Activated CD4-positive, alpha-beta memory T cell treated with anti-CD3 and anti-CD28 coated beads for 36 hours (primary cell): ENCODE measurements around the gene KCTD16. TPM values are rescaled to one million over a fixed set of nuclear protein-coding genes. Genes with fewer than 3 reads are reported as not detected.

Experiments used
- CTCF ChIA-PET: fragments of 350-600 bp; sonication (Branson Sonifier 250); formaldehyde crosslinking; loops from one replicate; lab custom pipeline; 2021; ENCODE audit warnings: antibody characterized with exemption, inconsistent platforms; lab: Charles Lee
- POLR2A ChIA-PET: fragments of 350-600 bp; sonication (Branson Sonifier 250); formaldehyde crosslinking; loops from one replicate; lab custom pipeline; 2021; ENCODE audit warnings: antibody characterized with exemption; lab: Charles Lee
- DNase-seq: peaks from one replicate; pipeline ENCODE4 v3.0.0-alpha.2; 2020
- H3K27ac Mint-ChIP-seq: one replicate; pipeline ENCODE4 v1.8.0; 2021; ENCODE audit warnings: mixed read lengths
- H3K27me3 Mint-ChIP-seq: one replicate; pipeline ENCODE4 v1.8.0; 2021; ENCODE audit warnings: mixed read lengths
- H3K36me3 Mint-ChIP-seq: one replicate; pipeline ENCODE4 v1.8.0; 2021; ENCODE audit warnings: mixed read lengths
- H3K4me1 Mint-ChIP-seq: one replicate; pipeline ENCODE4 v1.8.0; 2021; ENCODE audit warnings: low read depth, mixed read lengths
- H3K4me3 Mint-ChIP-seq: one replicate; pipeline ENCODE4 v1.8.0; 2021; ENCODE audit warnings: mild to moderate bottlenecking, mixed read lengths
- H3K9me3 Mint-ChIP-seq: one replicate; pipeline ENCODE4 v1.8.0; 2021; ENCODE audit warnings: mixed read lengths
- intact Hi-C: fragments of 100-400 bp; cut with micrococcal nuclease; formaldehyde crosslinking; loops from one replicate; pipeline ENCODE4 v1.15.1; 2023
- total RNA-seq, 2 experiments: library from RNA; stranded (reverse); gene quantifications; one replicate each; pipeline ENCODE4 v1.2.3, GENCODE V29; 2021

Gene KCTD16
- total RNA-seq, 2 experiments from 2014 or later = 0.24 to 0.27 TPM

- intact Hi-C loops = no loop called here
- Mint-ChIP-seq H3K36me3 (no peaks in the 10 kb centered on the region), H3K27ac (no peak overlapping the region), H3K9me3 (no peaks in the 10 kb centered on the region), H3K4me3 (no peak overlapping the region), H3K27me3 (no peaks in the 10 kb centered on the region), H3K4me1 (no peaks in the 10 kb centered on the region)
- DNase-seq = no peak
- CTCF ChIA-PET = no interaction called here
- POLR2A ChIA-PET = no interaction called here
Measured at GRCh38 chr5:144403058-144403457, 232.4 kb downstream of the KCTD16 start.

- no peak for DNase-seq
- H3K27ac Mint-ChIP-seq = no peak overlapping the region
- ChIA-PET POLR2A (no interaction called here), CTCF (no interaction called here)
- no peaks in the 10 kb centered on the region for H3K4me1 Mint-ChIP-seq
- no peak overlapping the region for H3K4me3 Mint-ChIP-seq
- no peaks in the 10 kb centered on the region for H3K27me3 Mint-ChIP-seq
- no peaks in the 10 kb centered on the region for H3K9me3 Mint-ChIP-seq
- intact Hi-C loops = no loop called here
- H3K36me3 Mint-ChIP-seq = no peaks in the 10 kb centered on the region
Measured at GRCh38 chr5:144403817-144404420, 233.2 kb downstream of the KCTD16 start.

DNA sequence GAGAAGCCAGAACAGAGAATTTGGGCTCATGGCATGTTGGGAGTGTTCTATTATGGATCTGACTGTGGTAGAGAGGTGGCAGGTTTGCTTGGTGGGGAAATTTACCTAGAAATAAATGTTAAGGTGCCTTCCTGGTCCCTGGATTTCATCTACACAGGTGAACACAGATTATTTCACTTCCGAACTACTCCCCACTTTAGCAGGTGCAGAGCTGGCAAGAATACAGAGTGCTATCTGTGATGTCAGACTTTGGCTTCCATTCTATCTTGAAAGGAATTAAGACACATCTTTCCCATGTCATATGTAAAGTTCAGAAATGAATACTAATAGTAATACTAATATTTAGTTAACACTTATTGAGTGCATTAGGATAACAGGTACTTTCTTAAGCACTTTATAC, 234.0 kb downstream of the KCTD16 start:
- Mint-ChIP-seq H3K4me1 (no peaks in the 10 kb centered on the region), H3K4me3 (no peak overlapping the region), H3K36me3 (no peaks in the 10 kb centered on the region), H3K9me3 (no peaks in the 10 kb centered on the region), H3K27me3 (no peaks in the 10 kb centered on the region), H3K27ac (no peak overlapping the region)
- intact Hi-C loops = no loop called here
- ChIA-PET POLR2A (no interaction called here), CTCF (no interaction called here)
- DNase-seq = no peak

GRCh38 chr5:144405991-144406390, 235.3 kb downstream of the KCTD16 start:
- H3K4me1 Mint-ChIP-seq = no peaks in the 10 kb centered on the region
- no peak for DNase-seq
- H3K36me3 Mint-ChIP-seq = no peaks in the 10 kb centered on the region
- no peaks in the 10 kb centered on the region for H3K27me3 Mint-ChIP-seq
- H3K9me3 Mint-ChIP-seq = peaks cover 2% of the 10 kb centered on the region
- H3K4me3 Mint-ChIP-seq = no peak overlapping the region
- ChIA-PET POLR2A (no interaction called here), CTCF (no interaction called here)
- intact Hi-C loops = no loop called here
- no peak overlapping the region for H3K27ac Mint-ChIP-seq

DNA sequence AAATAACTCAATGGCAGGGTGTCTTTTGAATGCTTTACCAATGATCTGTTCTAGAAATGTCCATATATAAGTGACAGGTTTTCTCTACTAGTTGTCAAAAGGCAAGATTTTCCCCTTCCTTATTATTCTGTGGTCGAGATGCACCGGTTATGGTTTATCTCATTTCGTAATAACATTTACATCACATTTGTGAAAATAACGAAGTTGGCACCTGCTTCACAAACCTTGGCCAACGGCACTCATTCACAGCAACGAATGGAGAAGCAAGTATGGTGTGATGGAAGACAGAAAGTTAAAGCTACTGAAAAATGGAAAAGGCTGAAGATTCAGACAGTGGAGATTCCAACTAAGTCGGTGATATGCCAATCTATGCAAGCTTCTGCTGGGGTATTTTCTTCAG, 235.8 kb downstream of the KCTD16 start:
- H3K27ac Mint-ChIP-seq = no peak overlapping the region
- H3K4me1 Mint-ChIP-seq = no peaks in the 10 kb centered on the region
- intact Hi-C loops = no loop called here
- no peaks in the 10 kb centered on the region for H3K36me3 Mint-ChIP-seq
- ChIA-PET CTCF (no interaction called here), POLR2A (no interaction called here)
- DNase-seq = no peak
- H3K27me3 Mint-ChIP-seq = no peaks in the 10 kb centered on the region
- peaks cover 2% of the 10 kb centered on the region for H3K9me3 Mint-ChIP-seq
- no peak overlapping the region for H3K4me3 Mint-ChIP-seq

DNA sequence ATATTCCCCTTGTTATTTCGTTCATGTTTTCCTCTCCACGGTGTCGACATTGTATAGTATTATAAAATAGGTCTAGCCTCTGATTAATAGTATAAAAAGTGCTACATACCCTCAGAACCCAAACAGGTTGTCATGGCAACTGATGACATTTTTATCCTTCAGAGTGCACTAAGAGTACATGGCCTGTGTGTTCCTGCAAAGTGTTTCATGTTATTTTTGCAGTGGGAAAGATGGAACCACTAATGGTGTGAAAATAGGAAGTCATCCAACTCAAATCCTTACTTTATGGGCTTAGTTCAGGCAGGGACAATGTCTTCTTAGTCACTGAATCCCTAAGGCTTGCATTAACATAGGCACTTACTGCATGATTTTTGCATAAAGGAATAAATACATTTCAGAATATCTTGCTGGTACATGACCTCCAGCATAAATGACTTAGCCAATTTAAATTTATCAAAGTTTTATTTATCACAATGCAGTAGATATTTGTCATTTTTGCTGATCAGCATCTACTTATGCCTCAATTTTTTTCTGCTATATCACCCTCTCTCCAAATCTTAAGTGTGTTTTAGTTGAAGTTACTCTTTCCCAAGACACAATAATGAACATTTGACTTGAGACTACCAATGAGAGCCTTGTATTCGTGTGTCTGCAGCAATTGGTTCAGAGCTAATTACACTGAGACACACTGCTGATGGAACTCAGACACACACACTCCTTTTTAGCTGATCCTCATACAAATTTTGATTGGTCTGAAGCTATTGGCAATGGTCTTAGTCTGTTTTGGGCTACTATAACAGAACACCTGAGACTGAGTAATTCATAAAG, 243.7 kb downstream of the KCTD16 start:
- H3K4me1 Mint-ChIP-seq = no peaks in the 10 kb centered on the region
- CTCF ChIA-PET = no interaction called here

GRCh38 chr5:144416196-144416595, 245.5 kb downstream of the KCTD16 start:
- CTCF ChIA-PET = no interaction called here
- H3K9me3 Mint-ChIP-seq = peaks cover 10% of the 10 kb centered on the region
- POLR2A ChIA-PET = no interaction called here

More for the DNA sequence above, 243.7 kb downstream of the KCTD16 start:
- no peak for DNase-seq
- H3K27me3 Mint-ChIP-seq = no peaks in the 10 kb centered on the region
- POLR2A ChIA-PET = no interaction called here
- H3K36me3 Mint-ChIP-seq = no peaks in the 10 kb centered on the region
- H3K9me3 Mint-ChIP-seq = peaks cover 12% of the 10 kb centered on the region
- no peak overlapping the region for H3K4me3 Mint-ChIP-seq
- intact Hi-C loops = no loop called here
- no peak overlapping the region for H3K27ac Mint-ChIP-seq

GRCh38 chr5:144418719-144419118, 248.0 kb downstream of the KCTD16 start:
- H3K9me3 Mint-ChIP-seq = peaks cover 11% of the 10 kb centered on the region
- H3K27ac Mint-ChIP-seq = no peak overlapping the region
- no peak for DNase-seq
- H3K36me3 Mint-ChIP-seq = no peaks in the 10 kb centered on the region
- H3K4me3 Mint-ChIP-seq = no peak overlapping the region
- CTCF ChIA-PET = no interaction called here
- POLR2A ChIA-PET = no interaction called here
- no peaks in the 10 kb centered on the region for H3K4me1 Mint-ChIP-seq
- intact Hi-C loops = no loop called here
- no peaks in the 10 kb centered on the region for H3K27me3 Mint-ChIP-seq

More at GRCh38 chr5:144416196-144416595, 245.5 kb downstream of the KCTD16 start:
- no peaks in the 10 kb centered on the region for H3K36me3 Mint-ChIP-seq
- H3K27me3 Mint-ChIP-seq = no peaks in the 10 kb centered on the region
- H3K27ac Mint-ChIP-seq = no peak overlapping the region
- H3K4me1 Mint-ChIP-seq = no peaks in the 10 kb centered on the region
- no peak for DNase-seq
- H3K4me3 Mint-ChIP-seq = no peak overlapping the region
- intact Hi-C loops = no loop called here

- H3K27me3 Mint-ChIP-seq = no peaks in the 10 kb centered on the region
- no peaks in the 10 kb centered on the region for H3K36me3 Mint-ChIP-seq
- POLR2A ChIA-PET = no interaction called here
- no peak for DNase-seq
- peaks cover 11% of the 10 kb centered on the region for H3K9me3 Mint-ChIP-seq
- no peaks in the 10 kb centered on the region for H3K4me1 Mint-ChIP-seq
- H3K4me3 Mint-ChIP-seq = no peak overlapping the region
- H3K27ac Mint-ChIP-seq = no peak overlapping the region
- intact Hi-C loops = no loop called here
- CTCF ChIA-PET = no interaction called here
Measured at GRCh38 chr5:144421411-144421810, 250.7 kb downstream of the KCTD16 start.

- no peak for DNase-seq
- H3K9me3 Mint-ChIP-seq = peaks cover 11% of the 10 kb centered on the region
- no peaks in the 10 kb centered on the region for H3K4me1 Mint-ChIP-seq
- ChIA-PET CTCF (no interaction called here), POLR2A (no interaction called here)
- no peak overlapping the region for H3K4me3 Mint-ChIP-seq
- H3K36me3 Mint-ChIP-seq = no peaks in the 10 kb centered on the region
- H3K27ac Mint-ChIP-seq = no peak overlapping the region
- no peaks in the 10 kb centered on the region for H3K27me3 Mint-ChIP-seq
- intact Hi-C loops = no loop called here
Measured at GRCh38 chr5:144422018-144422727, 251.5 kb downstream of the KCTD16 start.

GRCh38 chr5:144427866-144428265, 257.2 kb downstream of the KCTD16 start:
- POLR2A ChIA-PET = no interaction called here
- Mint-ChIP-seq H3K4me1 (no peaks in the 10 kb centered on the region), H3K36me3 (no peaks in the 10 kb centered on the region), H3K4me3 (no peak overlapping the region), H3K27ac (no peak overlapping the region), H3K9me3 (peaks cover 3% of the 10 kb centered on the region), H3K27me3 (no peaks in the 10 kb centered on the region)
- intact Hi-C loops = no loop called here
- CTCF ChIA-PET = no interaction called here
- DNase-seq = no peak

GRCh38 chr5:144428326-144428725, 257.7 kb downstream of the KCTD16 start:
- no peak overlapping the region for H3K4me3 Mint-ChIP-seq
- POLR2A ChIA-PET = no interaction called here
- DNase-seq = no peak
- intact Hi-C loops = no loop called here
- no peaks in the 10 kb centered on the region for H3K4me1 Mint-ChIP-seq
- H3K36me3 Mint-ChIP-seq = no peaks in the 10 kb centered on the region
- H3K27me3 Mint-ChIP-seq = no peaks in the 10 kb centered on the region
- CTCF ChIA-PET = no interaction called here
- peaks cover 3% of the 10 kb centered on the region for H3K9me3 Mint-ChIP-seq
- no peak overlapping the region for H3K27ac Mint-ChIP-seq
